Measurements from ENCODE around the gene SLC26A6.

GRCh38 chr3:48656841-48657281 lies 21.6 kb upstream of the SLC26A6 start:
- no peak for TF ChIP-seq POLR2A (IDR thresholded peaks at IDR 0.05)
- TF ChIP-seq CTCF (IDR thresholded peaks at IDR 0.05): no peak
